Measurements from ENCODE around the gene CDHR5.
A peak's percentile ranks its signal among the peaks of the same experiment; 100 is the strongest.
"Not testable (repeated sequence)": the region's sequence is repeated elsewhere in the genome, so short reads cannot be mapped to it uniquely, and the experiment has no call there.

Gene CDHR5

GRCh38 chr11:581752-582151 lies 43.0 kb downstream of the CDHR5 start:
- no peak for DNase-seq

GRCh38 chr11:581342-581741 lies 43.4 kb downstream of the CDHR5 start:
- DNase-seq, result no peak

- DNase-seq, result no peak
These were observed 44.7 kb downstream of the CDHR5 start for GRCh38 chr11:579830-580601.

GRCh38 chr11:578276-579035 lies 46.3 kb downstream of the CDHR5 start:
- no peak for DNase-seq

DNA sequence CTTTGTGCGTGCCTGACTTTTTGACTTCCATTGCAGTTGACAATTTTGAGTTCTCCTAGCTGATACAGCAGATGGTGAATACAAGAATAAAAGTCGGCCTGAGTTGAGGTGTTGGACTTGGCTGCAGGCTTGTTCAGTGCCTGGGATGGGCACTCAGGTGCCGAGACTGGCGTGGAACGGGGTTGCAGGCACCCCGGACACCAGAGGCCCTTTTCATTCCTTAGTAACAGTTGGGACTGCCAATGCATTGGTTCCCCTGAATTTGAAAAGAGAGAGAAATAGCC lies 47.2 kb downstream of the CDHR5 start:
- no peak for DNase-seq

DNA sequence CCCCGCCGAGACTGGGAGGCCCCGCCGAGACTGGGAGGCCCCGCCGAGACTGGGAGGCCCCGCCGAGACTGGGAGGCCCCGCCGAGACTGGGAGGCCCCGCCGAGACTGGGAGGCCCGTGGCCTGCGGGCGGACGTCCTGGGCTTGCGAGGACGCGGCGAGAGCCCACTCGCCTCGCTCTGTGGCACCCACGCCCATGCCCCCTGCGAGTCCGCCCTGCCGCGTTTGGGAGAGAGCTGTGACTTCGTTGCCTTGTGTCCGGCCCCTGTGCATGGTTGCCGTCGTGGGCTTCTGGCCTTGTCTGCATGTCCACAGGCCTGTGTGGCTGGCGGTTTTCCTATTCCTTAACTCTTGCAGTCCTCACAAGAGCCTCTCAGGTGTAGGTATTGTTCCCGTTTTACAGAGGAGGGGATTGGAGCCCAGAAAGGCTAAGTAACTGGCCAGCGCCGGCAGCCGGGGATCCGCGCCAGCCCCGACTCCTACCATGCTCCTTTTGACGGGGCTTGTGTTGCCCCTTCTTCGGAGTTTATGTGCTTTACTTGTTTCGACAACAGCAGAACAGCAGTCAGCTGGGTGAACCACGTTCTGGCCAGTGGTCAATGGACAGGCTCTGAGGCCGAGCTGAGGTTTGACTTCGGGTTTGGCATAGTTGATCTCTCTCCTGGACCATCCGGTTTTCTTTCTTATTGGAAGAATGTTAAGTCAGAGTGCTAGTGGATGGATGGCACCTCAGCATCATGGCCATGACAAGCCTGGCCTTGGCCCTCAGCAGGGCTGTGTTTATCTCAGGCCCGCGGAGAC lies 47.7 kb downstream of the CDHR5 start:
- no peak for DNase-seq

- DNase-seq, result peak; percentile 94
These were observed 48.6 kb downstream of the CDHR5 start, which contains the start of gene PHRF1 for GRCh38 chr11:575996-576768. PHRF1 (plus strand) TSS chr11:576470; CDS start chr11:581513, 5,043 bp downstream.

- peak; percentile 71 for DNase-seq
These were observed 49.3 kb downstream of the CDHR5 start for GRCh38 chr11:575313-575995.

GRCh38 chr11:574632-575312 lies 50.0 kb downstream of the CDHR5 start:
- no peak for DNase-seq

DNA sequence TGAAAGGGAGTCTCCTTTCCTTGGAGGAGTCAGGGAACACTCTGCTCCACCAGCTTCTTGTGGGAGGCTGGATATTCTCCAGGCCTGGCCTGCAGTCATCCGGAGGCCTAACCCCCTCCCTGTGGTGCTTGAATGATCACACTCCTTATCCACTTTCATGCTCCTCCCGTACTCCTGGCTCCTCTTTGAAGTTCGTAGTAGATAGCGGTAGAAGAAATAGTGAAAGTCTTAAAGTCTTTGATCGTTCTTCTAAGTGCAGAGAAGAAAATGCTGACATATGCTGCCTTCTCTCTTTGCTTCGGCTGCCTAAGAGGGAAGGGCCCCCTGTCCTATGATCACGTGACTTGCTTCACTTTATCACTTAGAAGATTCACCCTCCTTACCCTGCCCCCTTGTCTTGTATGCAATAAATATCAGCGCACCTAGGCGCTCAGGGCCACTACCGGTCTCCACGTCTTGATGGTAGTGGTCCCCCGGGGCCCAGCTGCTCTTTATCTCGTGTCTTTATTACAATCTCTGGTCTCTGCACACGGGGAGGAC lies 50.7 kb downstream of the CDHR5 start:
- not testable (repeated sequence) for DNase-seq

GRCh38 chr11:573146-573759 lies 51.5 kb downstream of the CDHR5 start:
- DNase-seq, result no peak

DNA sequence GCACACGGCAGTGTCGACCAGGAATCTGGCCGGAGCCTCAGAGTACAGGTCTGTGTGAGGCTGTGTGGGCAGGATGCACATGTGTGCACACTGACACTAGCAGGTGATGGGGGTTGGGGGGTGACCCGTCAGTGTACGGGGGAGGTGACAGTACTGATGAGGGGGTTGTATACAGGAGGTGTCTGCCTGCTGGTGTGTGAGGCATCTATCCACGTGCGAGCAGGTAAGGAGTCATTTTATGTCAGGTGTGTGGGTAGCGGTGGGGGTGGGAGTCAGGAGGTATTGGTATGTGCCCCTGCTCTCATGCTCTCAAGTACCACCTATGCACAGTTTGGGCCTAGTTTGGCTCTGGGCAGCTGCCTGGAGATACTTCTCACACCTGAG lies 53.0 kb downstream of the CDHR5 start:
- no peak for DNase-seq

DNA sequence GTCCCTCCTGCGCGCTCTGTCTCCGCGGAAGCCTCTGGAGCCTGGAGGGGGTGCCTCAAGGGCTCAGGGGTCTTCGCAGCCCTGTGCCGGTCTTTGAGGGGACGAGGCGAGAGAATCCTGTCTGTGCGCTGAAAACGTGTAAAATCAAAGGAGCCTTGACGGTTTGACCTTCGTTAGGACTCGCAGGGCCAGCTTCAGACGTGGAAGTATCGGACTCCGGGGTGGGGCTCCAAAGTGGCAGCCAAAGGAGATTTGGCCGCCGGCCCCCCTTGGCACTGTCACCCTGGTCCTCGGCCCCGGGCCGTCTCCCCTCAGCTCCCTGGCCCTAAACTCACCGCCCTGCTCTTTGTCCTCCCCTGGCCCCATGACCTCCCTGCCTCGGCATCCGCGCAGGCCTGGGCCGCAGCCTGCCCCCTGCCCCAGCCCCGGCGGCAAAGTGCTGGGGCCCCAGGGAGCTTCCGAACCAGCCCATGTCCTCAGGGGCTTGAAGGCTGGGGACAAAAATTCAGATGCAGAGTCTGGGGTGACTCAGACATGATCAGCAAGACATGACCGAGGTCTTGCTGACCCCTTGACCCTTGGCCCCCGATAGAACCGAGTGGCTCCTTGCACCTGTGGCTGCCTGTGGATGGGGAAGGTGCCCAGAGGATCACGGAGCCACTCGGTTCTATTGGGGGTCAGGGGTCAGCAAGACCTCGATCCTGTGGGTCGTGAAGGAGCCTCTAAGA lies 55.4 kb downstream of the CDHR5 start:
- no peak for DNase-seq

DNA sequence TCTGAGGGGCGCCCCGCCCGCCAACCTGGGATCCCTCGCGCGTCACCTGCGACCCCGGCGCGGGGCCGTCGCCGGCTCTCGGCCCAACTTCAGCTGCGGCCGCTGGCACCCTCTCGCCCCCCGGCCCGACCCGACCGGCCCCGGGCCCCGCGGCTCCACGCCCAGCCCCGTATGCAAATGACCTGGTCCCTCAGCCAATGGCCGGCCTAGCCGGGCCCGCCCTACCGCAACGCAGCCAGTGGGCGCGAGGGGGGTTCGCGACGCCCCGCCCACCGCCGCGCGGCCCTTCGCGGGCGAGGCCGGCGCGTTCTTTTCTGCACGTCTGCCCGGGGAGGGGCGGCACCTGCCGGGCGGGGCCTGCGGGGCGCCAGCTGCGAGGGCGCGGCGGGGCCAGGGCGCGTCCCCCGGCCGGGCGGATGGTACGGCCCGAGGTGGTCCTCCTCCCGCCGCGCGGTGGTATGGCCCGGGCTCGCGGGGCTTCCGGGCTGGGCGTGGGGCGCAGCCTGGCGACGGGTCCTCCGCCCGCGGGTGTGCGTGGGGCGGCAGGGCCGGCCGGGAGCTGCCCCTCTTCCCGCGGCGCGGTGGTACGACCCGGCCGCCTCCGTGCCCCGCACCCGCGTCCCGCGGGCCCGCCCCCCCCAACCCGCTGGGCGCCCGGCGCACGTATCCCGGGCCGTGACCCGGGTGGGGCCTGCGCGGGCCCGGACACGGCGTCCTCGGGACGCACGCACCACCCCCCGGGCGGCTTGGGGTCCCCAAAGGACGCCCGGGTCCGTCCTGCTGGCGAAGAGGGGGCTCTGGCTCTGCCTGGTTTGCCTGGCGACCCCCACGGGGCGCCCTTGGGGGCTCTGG lies 56.2 kb downstream of the CDHR5 start:
- peak; percentile 79 for DNase-seq

DNA sequence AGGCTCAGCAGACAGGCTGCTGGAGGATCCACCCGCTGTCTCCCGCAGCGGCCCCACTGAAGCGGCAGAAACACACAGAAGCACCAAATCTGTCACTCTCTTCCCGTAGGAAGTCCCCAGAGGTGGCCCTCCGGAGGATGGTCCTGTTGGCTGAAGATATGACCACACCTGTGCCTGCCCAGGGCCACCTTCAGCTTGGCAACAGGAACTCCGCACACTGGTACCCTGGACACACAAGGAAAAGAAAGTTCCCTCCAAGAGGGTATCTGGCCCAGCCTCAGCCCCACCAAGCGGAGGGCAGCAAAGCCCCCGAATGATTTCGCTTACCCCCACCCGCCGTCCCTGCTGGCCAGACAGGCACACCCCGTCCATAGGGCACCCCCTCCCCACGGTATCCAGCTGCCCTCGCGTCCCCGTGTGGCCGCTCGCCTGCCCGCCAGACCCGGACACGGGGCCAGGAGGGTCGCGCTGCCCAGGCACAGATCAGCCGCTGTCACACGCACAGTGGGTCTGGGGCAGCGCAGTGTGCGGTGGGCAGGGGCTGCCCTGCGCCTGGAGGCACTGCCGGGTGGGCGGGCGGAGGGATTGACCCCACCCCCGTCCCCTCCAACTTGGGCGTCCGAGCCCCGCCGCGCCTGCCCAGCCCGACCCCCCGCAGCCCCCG lies 57.0 kb downstream of the CDHR5 start:
- no peak for DNase-seq

GRCh38 chr11:567011-567628 lies 57.6 kb downstream of the CDHR5 start:
- no peak for DNase-seq
